ENCODE results near the gene C2CD4C.

C2CD4C gene

GRCh38 chr19:409516-410242 is 732 bp upstream of the C2CD4C start:
- H3K27me3 ChIP-seq (ENCODE audit: control insufficient read depth in 5 of 5, insufficient read depth in 4 of 5, low read length in 5 of 5), result peaks cover 45 to 59% (median 49%) of the 10 kb centered on the region in 5 donors
- H3K27ac ChIP-seq (ENCODE audit: low read depth, low read length), result no peak overlapping the region
- no peaks in the 10 kb centered on the region for H3K36me3 ChIP-seq (ENCODE audit: control insufficient read depth in 5 of 5, insufficient read depth in 5 of 5, low read length in 5 of 5)
- H3K4me1 ChIP-seq (ENCODE audit: control insufficient read depth in 5 of 5, insufficient read depth in 5 of 5, low read length in 5 of 5), result peaks cover 0 to 23% (median 16%) of the 10 kb centered on the region in 5 donors
- peak overlapping the region in 4 of 5 donors; percentile 37 to 59 (median 53) for H3K4me3 ChIP-seq (ENCODE audit: low read depth in 1 of 5, low read length in 5 of 5)
- no peaks in the 10 kb centered on the region for H3K9me3 ChIP-seq (ENCODE audit: control insufficient read depth in 5 of 5, low read length in 5 of 5)
- H3K9ac ChIP-seq (ENCODE audit: low read length in 5 of 5), result peak overlapping the region in 1 of 5 donors; percentile 45

- Histone ChIP-seq H3K27ac (ENCODE audit: low read depth, low read length) (no peak overlapping the region), H3K36me3 (ENCODE audit: control insufficient read depth in 5 of 5, insufficient read depth in 5 of 5, low read length in 5 of 5) (no peaks in the 10 kb centered on the region), H3K4me3 (ENCODE audit: low read depth in 1 of 5, low read length in 5 of 5) (peak overlapping the region in 3 of 5 donors; percentile 32 to 59 (median 43)), H3K9ac (ENCODE audit: low read length in 5 of 5) (no peak overlapping the region), H3K9me3 (ENCODE audit: control insufficient read depth in 5 of 5, low read length in 5 of 5) (no peaks in the 10 kb centered on the region), H3K27me3 (ENCODE audit: control insufficient read depth in 5 of 5, insufficient read depth in 4 of 5, low read length in 5 of 5) (peaks cover 47 to 61% (median 51%) of the 10 kb centered on the region in 5 donors), H3K4me1 (ENCODE audit: control insufficient read depth in 5 of 5, insufficient read depth in 5 of 5, low read length in 5 of 5) (peaks cover 0 to 23% (median 16%) of the 10 kb centered on the region in 5 donors)
Measured at GRCh38 chr19:408441-408901, 476 bp downstream of the C2CD4C start.

DNA sequence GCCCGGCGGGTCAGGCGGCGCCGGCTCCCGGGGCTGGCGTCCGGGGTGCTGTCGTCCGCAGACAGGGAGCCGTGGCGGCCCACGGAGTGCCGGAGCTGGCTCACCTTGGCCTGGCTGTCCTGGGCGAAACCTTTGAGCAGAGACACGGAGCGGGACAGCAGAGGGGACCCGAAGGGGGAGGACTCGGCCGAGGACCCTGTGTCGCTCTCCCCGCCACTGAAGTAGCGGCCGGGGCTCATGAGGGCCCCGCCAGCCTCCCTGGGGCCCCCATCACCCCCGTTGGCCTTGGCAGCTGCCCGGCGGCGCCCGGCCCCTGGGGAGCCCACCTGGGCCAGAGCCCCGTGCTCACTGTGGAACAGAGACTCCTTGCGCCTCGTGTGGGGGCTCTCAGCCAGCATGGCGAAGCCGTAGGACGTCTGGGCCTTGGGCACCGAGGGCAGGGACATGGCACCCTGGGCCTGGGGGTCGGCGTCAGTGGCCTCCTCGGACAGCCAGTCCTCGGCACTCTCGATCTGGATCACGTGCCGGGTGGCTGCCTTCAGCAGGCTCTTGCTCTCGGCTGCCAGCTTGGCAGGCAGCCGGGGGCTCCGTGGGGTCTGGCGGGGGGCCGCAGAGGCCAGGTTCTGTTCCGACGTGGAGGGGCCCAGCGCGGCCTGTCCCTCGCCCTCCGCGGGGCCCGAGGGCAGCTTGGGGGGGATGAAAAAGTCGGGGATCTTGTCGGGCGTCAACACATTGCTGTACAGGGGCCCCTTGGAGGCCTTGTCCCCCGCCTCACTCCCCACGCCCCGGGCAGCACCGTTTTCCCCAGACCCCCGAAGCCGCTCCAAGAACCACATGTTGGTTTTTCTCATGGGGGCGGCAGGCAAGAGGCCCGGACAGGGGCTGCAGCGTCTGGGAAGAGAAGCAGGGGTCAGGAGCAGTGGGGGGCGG is 1.2 kb downstream of the C2CD4C start:
- Histone ChIP-seq H3K4me3 (ENCODE audit: low read depth in 1 of 5, low read length in 5 of 5) (peak overlapping the region in 1 of 5 donors; percentile 59), H3K9me3 (ENCODE audit: control insufficient read depth in 5 of 5, low read length in 5 of 5) (peaks cover 0 to 2% (median 0%) of the 10 kb centered on the region in 5 donors), H3K4me1 (ENCODE audit: control insufficient read depth in 5 of 5, insufficient read depth in 5 of 5, low read length in 5 of 5) (peaks cover 0 to 23% (median 16%) of the 10 kb centered on the region in 5 donors), H3K27ac (ENCODE audit: low read depth, low read length) (no peak overlapping the region), H3K9ac (ENCODE audit: low read length in 5 of 5) (no peak overlapping the region), H3K36me3 (ENCODE audit: control insufficient read depth in 5 of 5, insufficient read depth in 5 of 5, low read length in 5 of 5) (no peaks in the 10 kb centered on the region), H3K27me3 (ENCODE audit: control insufficient read depth in 5 of 5, insufficient read depth in 4 of 5, low read length in 5 of 5) (peaks cover 52 to 65% (median 54%) of the 10 kb centered on the region in 5 donors)

- Histone ChIP-seq H3K27me3 (ENCODE audit: control insufficient read depth in 5 of 5, insufficient read depth in 4 of 5, low read length in 5 of 5) (peaks cover 48 to 59% (median 52%) of the 10 kb centered on the region in 5 donors), H3K9me3 (ENCODE audit: control insufficient read depth in 5 of 5, low read length in 5 of 5) (peaks cover 0 to 2% (median 0%) of the 10 kb centered on the region in 5 donors), H3K27ac (ENCODE audit: low read depth, low read length) (no peak overlapping the region), H3K36me3 (ENCODE audit: control insufficient read depth in 5 of 5, insufficient read depth in 5 of 5, low read length in 5 of 5) (no peaks in the 10 kb centered on the region), H3K4me1 (ENCODE audit: control insufficient read depth in 5 of 5, insufficient read depth in 5 of 5, low read length in 5 of 5) (peaks cover 0 to 18% (median 16%) of the 10 kb centered on the region in 5 donors), H3K9ac (ENCODE audit: low read length in 5 of 5) (no peak overlapping the region), H3K4me3 (ENCODE audit: low read depth in 1 of 5, low read length in 5 of 5) (no peak overlapping the region)
Measured at GRCh38 chr19:406971-407510, 1.9 kb downstream of the C2CD4C start.

- no peak overlapping the region for H3K27ac ChIP-seq (ENCODE audit: low read depth, low read length)
- no peak overlapping the region for H3K4me3 ChIP-seq (ENCODE audit: low read depth in 1 of 5, low read length in 5 of 5)
- peaks cover 0 to 2% (median 0%) of the 10 kb centered on the region in 5 donors for H3K9me3 ChIP-seq (ENCODE audit: control insufficient read depth in 5 of 5, low read length in 5 of 5)
- H3K9ac ChIP-seq (ENCODE audit: low read length in 5 of 5), result no peak overlapping the region
- H3K4me1 ChIP-seq (ENCODE audit: control insufficient read depth in 5 of 5, insufficient read depth in 5 of 5, low read length in 5 of 5), result peaks cover 0 to 18% (median 16%) of the 10 kb centered on the region in 5 donors
- no peaks in the 10 kb centered on the region for H3K36me3 ChIP-seq (ENCODE audit: control insufficient read depth in 5 of 5, insufficient read depth in 5 of 5, low read length in 5 of 5)
- peaks cover 44 to 55% (median 51%) of the 10 kb centered on the region in 5 donors for H3K27me3 ChIP-seq (ENCODE audit: control insufficient read depth in 5 of 5, insufficient read depth in 4 of 5, low read length in 5 of 5)
Measured at GRCh38 chr19:406135-406781, 2.7 kb downstream of the C2CD4C start.

DNA sequence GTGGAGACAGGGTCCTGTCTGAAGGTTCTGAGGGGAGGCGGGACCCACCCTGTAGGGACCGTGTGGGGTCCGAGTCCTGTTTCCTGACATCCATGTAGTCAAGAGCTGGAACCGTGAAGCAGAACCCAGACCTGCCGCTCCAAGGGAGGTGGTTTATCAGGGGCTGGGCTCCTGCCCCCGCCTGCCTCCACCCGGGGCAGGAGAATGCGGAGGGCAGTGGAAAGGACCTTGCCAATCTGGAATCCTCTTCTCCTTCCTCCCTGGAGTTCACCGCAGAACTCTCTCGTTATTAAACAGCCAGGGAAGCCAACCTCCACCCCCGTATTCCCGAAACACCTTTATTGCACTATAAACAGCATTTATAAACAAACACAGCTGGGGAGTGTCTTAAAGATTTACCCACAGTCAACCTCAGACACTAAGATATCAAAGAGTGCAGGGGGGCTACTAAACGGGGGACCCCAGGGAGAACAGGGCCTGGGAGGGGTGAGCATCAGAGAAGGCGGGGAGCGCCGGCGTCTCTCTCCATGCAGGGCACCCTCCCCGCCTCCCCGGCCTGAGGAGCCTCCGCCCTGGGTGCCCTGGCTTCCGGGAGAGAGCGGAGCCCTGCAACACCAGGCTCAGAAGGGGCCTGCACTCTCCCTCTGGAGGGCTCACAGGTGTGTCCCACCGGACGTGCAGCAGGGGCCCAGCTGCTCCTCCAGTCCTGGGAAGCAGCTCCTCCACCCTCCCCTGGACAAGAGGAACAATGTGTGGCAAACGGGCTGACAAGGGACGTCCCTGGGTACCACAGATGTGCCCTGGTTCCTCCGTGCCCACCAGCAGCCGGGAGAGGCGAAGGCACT is 3.6 kb downstream of the C2CD4C start:
- Histone ChIP-seq H3K9ac (ENCODE audit: low read length in 5 of 5) (no peak overlapping the region), H3K27me3 (ENCODE audit: control insufficient read depth in 5 of 5, insufficient read depth in 4 of 5, low read length in 5 of 5) (peaks cover 49 to 59% (median 49%) of the 10 kb centered on the region in 5 donors), H3K36me3 (ENCODE audit: control insufficient read depth in 5 of 5, insufficient read depth in 5 of 5, low read length in 5 of 5) (no peaks in the 10 kb centered on the region)

DNA sequence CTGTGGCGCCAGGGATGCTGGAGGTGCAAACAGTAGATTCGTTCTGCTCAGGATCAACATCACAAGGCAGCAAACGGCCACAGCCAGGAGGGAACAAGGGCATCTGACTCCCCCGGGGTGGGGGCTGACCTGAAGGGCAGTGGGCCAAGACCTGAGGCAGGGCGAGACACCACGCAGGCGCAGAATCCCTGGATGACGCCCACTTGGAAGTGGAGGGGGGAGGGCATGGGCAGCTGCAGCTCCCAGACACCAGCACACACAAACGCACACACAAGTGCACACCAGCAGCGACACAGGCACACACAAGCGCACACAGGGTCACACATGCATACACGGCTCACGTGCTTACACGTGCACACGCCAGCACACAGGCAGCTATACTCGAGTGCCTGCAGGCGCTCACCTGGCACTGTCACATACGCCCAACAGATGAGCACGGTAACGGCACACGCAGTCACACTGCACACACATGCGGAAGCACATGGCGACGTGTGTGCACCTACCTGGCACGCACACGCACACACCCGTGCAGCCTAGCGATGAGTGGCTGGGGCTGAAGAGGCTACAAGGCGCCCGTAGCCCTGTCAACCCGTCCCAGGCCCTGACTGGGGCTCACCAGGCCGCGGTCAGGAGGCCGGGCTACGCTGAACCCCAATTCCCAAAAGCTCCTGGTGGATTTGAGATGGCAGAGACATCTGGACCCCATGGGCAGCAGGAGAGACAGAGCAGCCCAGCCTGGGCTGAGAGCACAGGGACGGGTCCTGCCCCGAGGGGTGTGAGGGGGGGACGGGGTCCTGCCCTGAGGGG is 5.5 kb downstream of the C2CD4C start:
- Histone ChIP-seq H3K9me3 (ENCODE audit: control insufficient read depth in 5 of 5, low read length in 5 of 5) (peaks cover 0 to 2% (median 0%) of the 10 kb centered on the region in 5 donors), H3K27me3 (ENCODE audit: control insufficient read depth in 5 of 5, insufficient read depth in 4 of 5, low read length in 5 of 5) (peaks cover 40 to 47% (median 44%) of the 10 kb centered on the region in 5 donors), H3K36me3 (ENCODE audit: control insufficient read depth in 5 of 5, insufficient read depth in 5 of 5, low read length in 5 of 5) (no peaks in the 10 kb centered on the region), H3K9ac (ENCODE audit: low read length in 5 of 5) (no peak overlapping the region), H3K4me3 (ENCODE audit: low read depth in 1 of 5, low read length in 5 of 5) (no peak overlapping the region), H3K4me1 (ENCODE audit: control insufficient read depth in 5 of 5, insufficient read depth in 5 of 5, low read length in 5 of 5) (peaks cover 0 to 1% (median under 1%) of the 10 kb centered on the region in 5 donors), H3K27ac (ENCODE audit: low read depth, low read length) (no peak overlapping the region)

More for the DNA sequence above, 3.6 kb downstream of the C2CD4C start:
- Histone ChIP-seq H3K4me3 (ENCODE audit: low read depth in 1 of 5, low read length in 5 of 5) (no peak overlapping the region), H3K4me1 (ENCODE audit: control insufficient read depth in 5 of 5, insufficient read depth in 5 of 5, low read length in 5 of 5) (peaks cover 0 to 18% (median 16%) of the 10 kb centered on the region in 5 donors), H3K27ac (ENCODE audit: low read depth, low read length) (no peak overlapping the region), H3K9me3 (ENCODE audit: control insufficient read depth in 5 of 5, low read length in 5 of 5) (peaks cover 0 to 2% (median 0%) of the 10 kb centered on the region in 5 donors)

GRCh38 chr19:402786-403185 is 6.2 kb downstream of the C2CD4C start:
- Histone ChIP-seq H3K27ac (ENCODE audit: low read depth, low read length) (no peak overlapping the region), H3K9me3 (ENCODE audit: control insufficient read depth in 5 of 5, low read length in 5 of 5) (peaks cover 0 to 2% (median 0%) of the 10 kb centered on the region in 5 donors), H3K36me3 (ENCODE audit: control insufficient read depth in 5 of 5, insufficient read depth in 5 of 5, low read length in 5 of 5) (no peaks in the 10 kb centered on the region), H3K9ac (ENCODE audit: low read length in 5 of 5) (no peak overlapping the region), H3K27me3 (ENCODE audit: control insufficient read depth in 5 of 5, insufficient read depth in 4 of 5, low read length in 5 of 5) (peaks cover 40 to 50% (median 45%) of the 10 kb centered on the region in 5 donors), H3K4me3 (ENCODE audit: low read depth in 1 of 5, low read length in 5 of 5) (no peak overlapping the region), H3K4me1 (ENCODE audit: control insufficient read depth in 5 of 5, insufficient read depth in 5 of 5, low read length in 5 of 5) (no peaks in the 10 kb centered on the region)

Measured in subcutaneous abdominal adipose tissue (tissue), 5 donors.